ENCODE data around the gene KHSRP.

Gene KHSRP

DNA sequence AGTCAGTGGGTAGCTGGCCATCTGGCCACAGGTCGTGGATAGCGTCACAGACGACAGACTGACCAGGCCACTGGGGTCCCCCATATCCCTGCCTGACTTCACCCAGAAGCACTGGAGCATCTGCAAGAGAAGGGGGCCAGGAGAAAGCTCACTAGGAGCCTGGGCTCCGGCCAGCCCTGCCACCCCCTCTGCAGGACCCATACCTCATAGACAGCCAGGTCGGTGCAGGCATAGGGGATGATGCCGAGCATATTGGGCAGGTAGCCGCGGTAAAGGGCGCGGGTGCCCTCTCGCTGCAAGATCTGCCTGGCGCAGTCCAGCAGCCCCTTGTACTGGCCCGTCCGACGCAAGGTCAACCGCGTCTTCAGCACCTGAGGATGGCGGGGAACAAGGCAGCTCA lies 2.5 kb upstream of the KHSRP start:
- Histone ChIP-seq H3K27ac (no peak overlapping the region), H3K9me3 (ENCODE audit: low read depth, low read length) (no peaks in the 10 kb centered on the region), H3K4me3 (no peak overlapping the region), H3K9ac (ENCODE audit: insufficient read length) (no peak overlapping the region), H3K36me3 (ENCODE audit: insufficient read depth, low read length) (peaks cover 9% of the 10 kb centered on the region)
- DNase-seq (ENCODE audit: low read depth, low spot score) = no peak
- TF ChIP-seq FOXP2 (optimal IDR thresholded peaks at IDR 0.05; ENCODE audit: control extremely low read depth, extremely low read length, insufficient read depth) (no peak), EZH2 (IDR thresholded peaks at IDR 0.05) (no peak), POLR2AphosphoS5 (IDR thresholded peaks at IDR 0.05; ENCODE audit: borderline replicate concordance, low read depth, low read length) (no peak)

DNA sequence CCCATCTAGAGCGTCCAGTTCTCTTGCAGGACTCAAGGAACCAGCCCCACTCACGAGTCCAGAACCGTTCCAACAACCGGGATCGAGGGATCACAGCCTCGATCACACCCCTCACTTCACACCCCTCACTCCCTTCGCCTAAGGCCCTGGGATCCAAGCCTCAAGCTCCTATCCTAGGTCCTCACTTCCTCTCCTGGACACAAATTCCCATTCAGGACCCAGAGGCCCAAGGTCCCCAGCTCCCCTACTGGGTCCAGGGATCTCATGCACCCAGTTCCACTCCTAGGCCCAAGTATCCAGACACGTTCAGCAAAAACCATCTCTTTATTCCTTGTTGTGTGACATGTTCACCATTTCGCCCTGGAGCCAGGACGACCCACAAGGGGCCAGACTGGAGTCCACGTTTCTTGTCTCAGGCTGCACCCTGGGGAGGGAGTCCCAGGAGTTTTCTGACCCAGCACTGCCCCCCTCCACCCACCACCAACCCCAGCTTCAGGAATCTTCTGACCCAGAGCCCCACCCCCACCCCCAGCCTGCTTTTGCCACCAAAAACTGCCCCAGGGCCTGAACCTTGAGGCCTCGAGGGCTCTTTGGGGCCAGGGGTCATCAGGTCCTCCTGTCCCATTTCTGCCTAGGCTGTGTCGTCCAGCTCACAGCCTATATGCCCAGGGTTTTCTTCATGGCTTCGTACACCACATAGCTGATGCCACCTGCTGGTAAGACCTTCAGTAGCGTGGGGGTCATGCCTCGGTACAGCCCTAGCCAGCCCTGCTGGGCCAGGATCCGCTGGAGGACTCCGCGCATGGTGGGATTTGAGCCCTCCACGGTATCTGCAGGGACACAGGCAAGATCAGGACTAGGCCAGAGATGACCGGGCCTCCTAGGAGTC lies 1.4 kb upstream of the KHSRP start:
- peak overlapping the region; percentile 86 for H3K27ac ChIP-seq

DNA sequence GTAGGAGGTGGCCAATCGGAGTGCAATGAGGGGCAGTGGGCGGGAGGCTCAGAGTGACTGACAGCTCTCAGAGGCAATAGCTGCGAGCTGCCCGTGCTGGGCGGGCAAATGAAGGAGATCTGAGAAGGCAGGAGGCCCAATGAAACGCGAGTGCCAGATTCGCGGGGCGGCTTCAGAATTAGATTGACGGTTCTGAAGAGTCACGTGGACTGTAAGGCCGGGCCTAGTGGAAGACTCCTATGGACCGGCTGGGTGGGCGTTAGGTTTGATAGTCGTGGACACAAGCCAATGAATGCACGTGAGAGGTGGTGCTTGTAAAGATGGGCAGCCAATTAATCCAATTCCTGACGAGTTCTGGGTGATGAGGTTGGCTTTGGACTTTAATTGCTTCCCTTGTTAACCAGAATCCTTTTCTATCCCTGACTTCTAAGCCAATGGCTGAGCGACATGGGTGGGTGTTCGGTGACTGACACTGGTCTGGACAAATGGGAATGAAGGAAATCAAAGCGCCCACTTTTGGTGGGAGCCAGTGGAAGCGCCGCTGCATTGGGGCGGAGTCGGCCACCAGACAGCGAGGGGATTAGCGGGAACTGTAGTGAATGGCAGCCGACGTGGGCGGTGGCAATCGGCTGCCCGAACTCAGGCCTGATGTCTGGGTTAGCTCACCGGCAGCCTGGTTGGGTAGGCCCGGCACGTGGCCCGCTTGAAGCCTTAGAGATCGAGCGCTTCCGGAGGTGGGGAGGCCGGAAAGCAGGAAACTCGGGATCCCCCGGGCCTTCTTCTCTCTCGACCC lies 524 bp upstream of the KHSRP start:
- Histone ChIP-seq H3K4me3 (no peak overlapping the region; the same call in 1 of the 2 replicates), H3K36me3 (ENCODE audit: insufficient read depth, low read length) (peaks cover 29% of the 10 kb centered on the region), H3K27ac (peak overlapping the region; percentile 86), H3K9me3 (ENCODE audit: low read depth, low read length) (no peaks in the 10 kb centered on the region), H3K9ac (ENCODE audit: insufficient read length) (peak overlapping the region; percentile 10)
- peak; percentile 100 for DNase-seq (ENCODE audit: low read depth, low spot score)
- TF ChIP-seq POLR2AphosphoS5 (IDR thresholded peaks at IDR 0.05; ENCODE audit: borderline replicate concordance, low read depth, low read length) (peak; percentile 58; the same call in 1 of the 2 replicates), EZH2 (IDR thresholded peaks at IDR 0.05) (no peak)

More for the DNA sequence above, 1.4 kb upstream of the KHSRP start:
- Histone ChIP-seq H3K36me3 (ENCODE audit: insufficient read depth, low read length) (peaks cover 21% of the 10 kb centered on the region), H3K9ac (ENCODE audit: insufficient read length) (peak overlapping the region; percentile 10), H3K4me3 (no peak overlapping the region), H3K9me3 (ENCODE audit: low read depth, low read length) (no peaks in the 10 kb centered on the region)
- no peak for TF ChIP-seq POLR2AphosphoS5 (IDR thresholded peaks at IDR 0.05; ENCODE audit: borderline replicate concordance, low read depth, low read length)
- no peak for TF ChIP-seq FOXP2 (optimal IDR thresholded peaks at IDR 0.05; ENCODE audit: control extremely low read depth, extremely low read length, insufficient read depth)
- no peak for TF ChIP-seq EZH2 (IDR thresholded peaks at IDR 0.05)
- DNase-seq (ENCODE audit: low read depth, low spot score) = no peak

DNA sequence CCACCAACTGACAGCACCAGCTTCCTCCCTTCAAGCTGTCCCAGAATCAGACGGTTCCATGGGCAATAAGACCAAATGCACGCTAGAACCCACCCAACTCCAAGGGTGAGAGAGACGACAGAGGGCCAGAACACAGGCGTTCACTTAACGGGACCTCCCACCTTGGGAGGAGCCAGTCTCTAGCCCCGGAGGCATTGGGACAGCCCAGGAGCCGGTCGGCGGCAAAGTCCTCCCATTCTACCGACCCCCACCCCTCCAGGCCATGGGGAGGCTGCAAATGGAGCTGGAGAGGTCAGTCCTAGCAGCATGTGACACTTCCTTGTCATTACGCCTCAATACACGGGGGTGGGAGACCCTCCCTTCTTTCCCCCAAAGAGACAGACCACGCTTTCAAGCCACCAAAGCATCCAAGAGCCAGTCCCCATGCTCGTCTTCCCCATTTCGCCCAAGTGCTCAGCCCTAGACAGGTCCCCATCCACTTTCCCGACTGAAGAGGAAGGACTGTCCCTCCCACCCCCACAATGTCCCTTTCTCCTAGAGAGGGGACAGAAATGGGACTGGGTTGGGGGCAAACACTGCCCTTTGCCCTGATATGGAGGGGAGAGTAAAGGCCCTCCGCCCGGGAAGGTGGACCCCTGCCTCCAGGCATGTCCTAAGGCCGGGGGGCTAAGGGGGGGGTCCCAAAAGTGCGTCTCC lies 964 bp downstream of the KHSRP start:
- TF ChIP-seq EZH2 (IDR thresholded peaks at IDR 0.05) (no peak), FOXP2 (optimal IDR thresholded peaks at IDR 0.05; ENCODE audit: control extremely low read depth, extremely low read length, insufficient read depth) (no peak), POLR2AphosphoS5 (IDR thresholded peaks at IDR 0.05; ENCODE audit: borderline replicate concordance, low read depth, low read length) (no peak; the same call in 1 of the 2 replicates)
- Histone ChIP-seq H3K36me3 (ENCODE audit: insufficient read depth, low read length) (peaks cover 44% of the 10 kb centered on the region), H3K9ac (ENCODE audit: insufficient read length) (peak overlapping the region; percentile 94), H3K9me3 (ENCODE audit: low read depth, low read length) (no peaks in the 10 kb centered on the region), H3K4me3 (peak overlapping the region; percentile 96), H3K27ac (0 out of 2 replicates have a peak overlapping the region, but pooled peaks have one; percentile 30)
- DNase-seq (ENCODE audit: low read depth, low spot score) = no peak

DNA sequence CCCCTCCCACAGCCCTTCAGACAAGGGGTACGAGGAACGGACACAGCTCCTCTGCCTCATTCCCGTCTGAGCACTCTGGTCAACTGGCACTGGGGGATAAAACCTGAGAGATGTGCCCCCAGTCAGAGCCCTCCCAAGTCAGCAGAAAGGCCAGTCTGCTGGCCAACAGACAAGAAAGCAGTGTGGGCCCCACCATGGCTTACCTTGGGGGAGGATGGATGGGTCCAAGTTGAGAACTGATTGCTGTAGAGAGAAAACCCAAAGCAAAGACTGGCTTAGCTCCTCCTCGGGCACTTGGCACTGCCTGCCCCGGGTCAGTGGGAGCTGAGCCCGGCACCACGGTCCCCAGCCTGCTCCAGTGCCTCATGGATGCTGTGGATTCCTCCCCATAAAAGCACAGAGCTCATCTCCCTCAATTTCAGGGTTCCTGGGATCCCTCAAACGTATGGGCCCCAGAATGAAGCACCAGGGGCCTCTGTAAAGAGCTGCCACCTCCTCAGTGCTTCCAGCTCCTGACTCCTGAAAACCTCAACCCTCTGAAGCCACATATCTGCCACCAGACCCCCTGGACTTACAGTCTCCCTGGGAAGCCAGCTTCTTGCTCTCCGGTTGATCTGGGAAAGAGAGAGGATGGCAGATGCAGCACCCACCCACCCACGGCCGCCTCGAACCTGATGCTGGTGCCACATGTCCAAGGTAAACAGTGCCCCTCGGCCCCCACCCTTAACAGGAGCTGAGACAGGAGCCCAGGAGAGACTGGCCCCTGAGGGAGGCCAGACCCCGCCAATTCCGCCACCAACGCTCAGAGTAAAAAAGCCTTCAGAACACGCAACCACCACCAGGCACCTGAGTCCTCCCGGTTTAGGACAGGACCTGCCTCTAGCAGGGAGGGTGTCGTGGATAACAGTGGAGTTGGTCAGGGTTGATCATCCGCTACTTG lies 3.3 kb downstream of the KHSRP start:
- Histone ChIP-seq H3K36me3 (ENCODE audit: insufficient read depth, low read length) (peaks cover 67% of the 10 kb centered on the region), H3K27ac (no peak overlapping the region), H3K9me3 (ENCODE audit: low read depth, low read length) (no peaks in the 10 kb centered on the region), H3K9ac (ENCODE audit: insufficient read length) (no peak overlapping the region), H3K4me3 (no peak overlapping the region)
- no peak for TF ChIP-seq POLR2AphosphoS5 (IDR thresholded peaks at IDR 0.05; ENCODE audit: borderline replicate concordance, low read depth, low read length)
- TF ChIP-seq FOXP2 (optimal IDR thresholded peaks at IDR 0.05; ENCODE audit: control extremely low read depth, extremely low read length, insufficient read depth) = no peak
- TF ChIP-seq EZH2 (IDR thresholded peaks at IDR 0.05) = no peak
- no peak for DNase-seq (ENCODE audit: low read depth, low spot score)

DNA sequence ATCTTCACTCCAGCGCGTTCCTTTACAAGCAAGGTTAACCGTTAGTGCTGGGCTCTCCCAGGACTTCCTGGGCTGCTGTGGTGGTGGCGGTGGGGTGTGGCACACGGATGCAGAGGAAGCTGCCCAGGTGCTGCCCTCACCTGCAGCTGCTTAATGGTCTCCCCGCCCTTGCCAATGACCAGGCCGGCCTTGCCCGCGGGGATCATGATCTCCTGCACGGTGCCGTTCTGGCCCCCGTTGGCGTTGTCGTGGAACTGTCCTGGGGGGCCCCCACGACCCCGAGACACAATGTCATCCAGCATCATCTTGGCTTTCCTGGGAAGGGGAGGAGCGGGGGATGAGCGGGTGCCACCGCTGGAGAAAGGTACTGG lies 6.1 kb downstream of the KHSRP start:
- TF ChIP-seq POLR2AphosphoS5 (IDR thresholded peaks at IDR 0.05; ENCODE audit: borderline replicate concordance, low read depth, low read length) (no peak), EZH2 (IDR thresholded peaks at IDR 0.05) (no peak), FOXP2 (optimal IDR thresholded peaks at IDR 0.05; ENCODE audit: control extremely low read depth, extremely low read length, insufficient read depth) (no peak)
- Histone ChIP-seq H3K4me3 (no peak overlapping the region), H3K9ac (ENCODE audit: insufficient read length) (no peak overlapping the region), H3K27ac (no peak overlapping the region), H3K9me3 (ENCODE audit: low read depth, low read length) (no peaks in the 10 kb centered on the region), H3K36me3 (ENCODE audit: insufficient read depth, low read length) (peaks cover 93% of the 10 kb centered on the region)
- DNase-seq (ENCODE audit: low read depth, low spot score) = no peak
